Fibroblast of pulmonary artery (primary cell): ENCODE data around the gene RABGAP1L.

Source experiments
- DNase-seq: peaks from one replicate; pipeline ENCODE4 v3.0.0-alpha.2; 2010; ENCODE audit warnings: low read depth
- H3K4me3 ChIP-seq: replicated peaks from 2 replicates; pipeline ENCODE4 v1.5.1; 2011; ENCODE audit warnings: low read depth, mild to moderate bottlenecking, control low read depth, low read length, moderate library complexity
- TF ChIP-seq, protein P1 (sequence below): IDR thresholded peaks from 2 replicates; pipeline ENCODE4 v1.5.1; 2011; ENCODE audit warnings: mild to moderate bottlenecking, control low read depth, low read length, inconsistent platforms; ENCODE audit errors: missing control alignments

The RABGAP1L gene

DNA sequence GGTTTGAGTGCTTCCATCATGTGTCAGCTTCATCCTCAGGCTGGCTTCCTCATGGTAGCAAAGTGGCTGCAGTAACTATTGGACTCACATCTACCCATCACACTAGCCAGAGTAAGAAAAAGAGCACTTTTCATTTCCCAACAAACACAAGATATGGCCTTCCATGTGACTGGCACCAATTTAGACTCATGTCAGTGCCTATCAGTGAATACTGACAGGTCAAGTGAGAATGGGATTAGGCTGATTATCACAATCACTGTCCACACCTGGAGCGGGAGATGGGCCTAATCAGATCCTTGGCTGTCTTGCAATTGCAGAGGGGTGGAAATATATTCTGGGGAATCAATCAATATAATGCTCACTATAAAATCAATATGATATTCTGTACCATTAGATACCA, 2.9 kb upstream of the RABGAP1L start:
- no peak for DNase-seq
- no peak overlapping the region for H3K4me3 ChIP-seq
- TF ChIP-seq, protein P1, sequence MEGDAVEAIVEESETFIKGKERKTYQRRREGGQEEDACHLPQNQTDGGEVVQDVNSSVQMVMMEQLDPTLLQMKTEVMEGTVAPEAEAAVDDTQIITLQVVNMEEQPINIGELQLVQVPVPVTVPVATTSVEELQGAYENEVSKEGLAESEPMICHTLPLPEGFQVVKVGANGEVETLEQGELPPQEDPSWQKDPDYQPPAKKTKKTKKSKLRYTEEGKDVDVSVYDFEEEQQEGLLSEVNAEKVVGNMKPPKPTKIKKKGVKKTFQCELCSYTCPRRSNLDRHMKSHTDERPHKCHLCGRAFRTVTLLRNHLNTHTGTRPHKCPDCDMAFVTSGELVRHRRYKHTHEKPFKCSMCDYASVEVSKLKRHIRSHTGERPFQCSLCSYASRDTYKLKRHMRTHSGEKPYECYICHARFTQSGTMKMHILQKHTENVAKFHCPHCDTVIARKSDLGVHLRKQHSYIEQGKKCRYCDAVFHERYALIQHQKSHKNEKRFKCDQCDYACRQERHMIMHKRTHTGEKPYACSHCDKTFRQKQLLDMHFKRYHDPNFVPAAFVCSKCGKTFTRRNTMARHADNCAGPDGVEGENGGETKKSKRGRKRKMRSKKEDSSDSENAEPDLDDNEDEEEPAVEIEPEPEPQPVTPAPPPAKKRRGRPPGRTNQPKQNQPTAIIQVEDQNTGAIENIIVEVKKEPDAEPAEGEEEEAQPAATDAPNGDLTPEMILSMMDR: no peak

DNA sequence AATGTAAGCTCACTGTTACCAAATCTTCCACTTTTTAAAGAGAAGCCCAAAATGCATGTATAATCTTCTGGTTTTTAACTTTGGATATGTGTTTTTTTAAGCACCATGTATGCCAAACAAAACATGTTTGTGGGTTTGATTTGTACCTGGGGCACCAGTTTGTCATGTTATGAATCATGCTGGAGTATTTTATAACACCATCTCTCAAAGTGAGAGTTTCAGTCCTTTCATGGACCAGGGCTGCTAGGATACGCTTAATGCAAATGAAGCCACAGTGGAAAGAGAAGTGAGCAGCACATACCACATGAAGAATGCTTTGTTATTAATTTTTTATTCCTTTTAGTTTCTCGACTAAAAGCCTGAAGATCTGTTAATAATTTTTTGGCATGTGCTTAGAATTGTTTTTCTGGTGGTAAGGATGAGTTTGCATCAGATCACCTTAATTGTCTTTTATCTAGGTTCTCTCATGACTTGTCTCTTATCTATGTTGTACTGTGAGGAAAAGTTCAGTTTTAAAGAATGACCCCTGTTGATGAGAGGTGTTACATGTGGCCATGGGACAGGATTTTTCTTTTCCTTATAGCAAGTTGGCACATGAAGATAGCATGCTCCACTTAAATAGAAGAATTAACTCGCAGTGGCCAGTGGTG, 2.0 kb upstream of the RABGAP1L start:
- TF ChIP-seq, protein P1: no peak
- no peak for DNase-seq
- no peak overlapping the region for H3K4me3 ChIP-seq

DNA sequence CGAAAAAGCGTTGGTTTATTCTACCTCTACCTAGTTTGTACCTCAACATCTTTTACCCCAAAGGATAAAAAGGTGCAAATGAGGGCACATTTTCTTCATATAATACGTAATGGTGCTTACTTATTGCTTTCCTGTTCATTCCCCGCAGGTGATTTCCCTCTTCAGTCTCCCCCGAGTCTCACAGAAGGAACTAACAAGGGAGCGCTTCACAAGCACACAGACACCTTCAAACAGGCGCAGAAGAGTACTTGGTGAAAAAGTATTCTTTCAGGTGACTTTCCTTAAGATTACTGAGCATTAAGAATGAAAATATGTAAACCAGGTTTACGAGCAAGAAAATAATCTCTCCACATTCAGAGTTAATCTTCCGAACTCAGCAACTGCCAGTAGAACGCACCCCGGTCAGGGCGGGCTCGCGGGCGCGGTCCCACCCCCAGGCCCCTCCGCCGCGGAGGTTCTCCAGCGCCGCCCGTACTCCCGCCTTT, 511 bp upstream of the RABGAP1L start:
- DNase-seq: no peak
- TF ChIP-seq, protein P1: no peak
- H3K4me3 ChIP-seq: peak overlapping the region; percentile 83

DNA sequence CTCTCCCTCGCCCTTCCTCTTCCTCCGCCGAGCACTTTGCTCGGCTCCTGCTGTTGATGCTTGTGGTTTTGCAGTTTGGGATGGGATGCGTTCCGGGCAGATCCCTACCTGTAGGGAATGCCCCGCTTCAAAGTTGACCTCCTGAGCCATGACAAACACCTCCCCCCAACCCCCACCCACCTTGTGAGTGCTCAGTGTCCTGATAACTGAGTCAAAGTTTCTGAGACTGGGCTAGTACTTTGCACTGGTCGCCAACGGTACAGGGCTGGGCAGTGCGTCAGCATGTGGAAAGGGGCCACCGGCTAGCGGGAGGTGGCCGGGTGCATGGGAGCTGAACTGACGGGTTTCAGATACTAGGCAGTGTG, 771 bp downstream of the RABGAP1L start:
- peak; percentile 26 for DNase-seq

DNA sequence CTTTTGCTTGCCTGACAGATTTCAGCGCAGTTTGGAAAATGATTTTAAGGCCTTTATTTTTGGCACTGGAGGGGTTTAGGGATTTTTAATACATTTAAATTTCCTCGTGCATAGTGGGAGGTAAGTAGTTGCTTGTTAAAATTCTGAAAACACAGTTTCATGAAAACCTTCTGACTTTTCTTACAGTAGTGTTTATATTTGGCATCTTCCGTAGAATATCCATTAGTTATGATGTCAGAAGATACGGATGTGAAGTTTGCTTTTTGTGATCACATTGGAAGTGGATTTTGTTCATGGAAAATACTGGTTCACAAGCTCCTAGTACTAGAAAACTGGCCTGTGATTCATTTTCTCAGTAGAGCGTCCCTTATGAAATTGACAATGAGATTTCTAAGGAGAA, 1.3 kb downstream of the RABGAP1L start:
- no peak for DNase-seq
- TF ChIP-seq, protein P1: no peak
- peak overlapping the region; percentile 83 for H3K4me3 ChIP-seq

More for the DNA sequence above, 771 bp downstream of the RABGAP1L start:
- H3K4me3 ChIP-seq: peak overlapping the region; percentile 83
- TF ChIP-seq, protein P1: no peak

DNA sequence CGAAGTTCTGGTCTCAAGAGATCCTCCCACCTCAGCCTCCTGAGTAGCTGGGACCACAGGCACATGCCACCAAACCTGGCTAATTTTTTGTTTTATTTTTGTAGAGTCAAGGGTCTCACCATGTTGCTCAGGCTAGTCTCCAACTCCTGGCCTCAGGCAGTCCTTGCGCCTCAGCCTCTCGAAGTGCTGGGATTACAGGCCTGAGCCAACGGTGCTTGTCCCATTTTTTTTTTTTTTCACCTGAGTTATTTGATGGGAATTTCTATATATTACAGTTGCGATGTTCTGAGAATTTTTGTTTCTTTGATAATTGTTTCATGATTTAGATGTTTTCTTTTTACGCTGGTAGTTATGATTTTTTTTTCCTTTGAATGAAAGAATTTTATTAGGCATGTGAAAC, 2.5 kb downstream of the RABGAP1L start:
- DNase-seq: no peak
- TF ChIP-seq, protein P1: no peak
- H3K4me3 ChIP-seq: no peak overlapping the region

DNA sequence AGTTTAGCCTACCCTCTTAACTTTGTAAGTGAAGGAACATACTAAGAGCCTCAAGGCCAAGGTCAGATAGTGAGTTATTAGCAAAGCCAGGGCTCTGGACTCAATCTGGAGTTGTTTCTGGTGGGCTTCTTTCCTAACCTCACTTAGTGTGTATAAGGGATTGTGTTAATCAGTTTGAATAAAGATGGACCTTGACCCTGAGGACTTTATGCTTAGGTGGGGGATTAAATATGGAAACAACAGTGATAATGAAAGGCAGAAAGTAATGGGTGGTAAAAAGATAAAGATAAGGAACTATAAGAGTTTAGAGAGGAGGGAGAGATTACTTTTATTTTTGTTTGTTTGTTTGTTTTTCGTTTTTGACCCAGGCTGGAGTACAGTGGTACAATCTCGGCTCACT, 5.5 kb downstream of the RABGAP1L start:
- no peak for DNase-seq
- TF ChIP-seq, protein P1: no peak
- no peak overlapping the region for H3K4me3 ChIP-seq
